ENCODE measurements around the gene POLE.

The POLE gene

DNA sequence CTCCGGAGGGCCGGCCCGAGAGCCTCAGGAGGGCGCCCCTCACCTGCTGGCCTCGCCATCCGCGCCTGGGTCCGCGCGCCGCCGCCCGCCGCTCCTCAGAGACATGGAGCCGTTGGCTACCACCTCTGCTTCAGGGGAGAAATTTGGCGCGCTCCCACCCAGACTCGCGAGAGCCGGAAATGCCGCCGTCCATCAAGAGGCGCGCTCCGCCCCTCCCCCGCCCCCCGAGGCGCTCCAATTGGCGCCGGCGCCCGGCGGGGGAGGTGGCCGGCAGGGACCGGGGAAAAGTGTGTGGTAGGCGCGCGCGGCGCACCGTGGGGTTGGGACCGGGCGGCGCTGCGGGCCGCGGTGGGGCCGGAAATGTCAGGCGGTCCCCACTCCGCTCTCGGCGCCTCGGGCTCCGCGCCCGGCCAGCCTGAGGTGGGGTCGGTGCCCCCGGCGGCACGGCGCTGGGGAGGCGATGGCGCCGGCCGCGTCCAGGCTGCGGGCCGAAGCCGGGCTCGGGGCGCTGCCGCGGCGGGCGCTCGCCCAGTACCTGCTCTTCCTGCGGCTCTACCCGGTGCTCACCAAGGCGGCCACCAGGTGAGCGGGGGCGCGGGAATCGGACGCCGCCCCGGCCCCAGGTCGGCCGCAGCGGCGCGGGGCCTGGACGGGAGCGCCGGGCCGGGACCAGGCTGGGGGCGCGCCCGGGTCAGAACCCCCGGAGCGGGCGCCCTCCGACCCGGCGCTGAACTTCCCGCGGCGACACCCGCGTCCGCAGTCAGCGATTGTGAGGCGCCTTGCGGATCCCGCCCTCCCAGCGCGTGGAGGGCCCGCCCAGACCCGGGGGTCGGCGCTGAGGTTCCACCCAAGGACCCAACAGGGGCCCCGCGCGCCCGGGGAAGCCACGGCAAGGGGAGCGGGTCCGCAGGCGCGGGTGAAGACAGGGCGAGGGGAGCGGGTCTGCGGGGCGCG lies at the start of gene POLE, which contains the start of gene PXMP2:
TSS of gene POLE (minus strand) at position 132 of the 954 bp plus-strand sequence. CDS start at position 105, 27 bp downstream.
TSS of gene PXMP2 (plus strand) at position 377 of the 954 bp plus-strand sequence. CDS start at position 461, 84 bp downstream.
- DNase-seq, result peak; percentile 98

GRCh38 chr12:132736913-132737312 lies 49.8 kb upstream of the POLE start:
- no peak for DNase-seq

DNA sequence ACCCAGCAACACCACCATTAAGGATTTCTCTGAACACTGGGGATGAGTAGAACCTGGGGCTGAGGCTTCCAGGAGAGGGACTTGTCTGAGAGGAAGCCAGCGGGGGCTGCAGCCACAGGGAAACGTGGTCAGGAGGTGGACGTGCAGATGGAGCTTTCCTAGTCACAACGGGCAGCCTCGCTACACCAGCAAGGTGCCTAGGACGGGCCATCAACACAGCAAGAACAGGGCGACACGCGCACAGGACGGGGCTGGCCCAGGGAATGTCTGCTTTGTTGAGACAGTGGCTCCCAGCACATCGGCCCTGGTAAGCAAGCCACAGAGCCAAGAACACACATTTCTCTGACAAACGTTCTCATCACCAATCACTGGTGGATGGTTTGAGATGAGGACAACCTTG lies 49.2 kb upstream of the POLE start:
- DNase-seq, result no peak

DNA sequence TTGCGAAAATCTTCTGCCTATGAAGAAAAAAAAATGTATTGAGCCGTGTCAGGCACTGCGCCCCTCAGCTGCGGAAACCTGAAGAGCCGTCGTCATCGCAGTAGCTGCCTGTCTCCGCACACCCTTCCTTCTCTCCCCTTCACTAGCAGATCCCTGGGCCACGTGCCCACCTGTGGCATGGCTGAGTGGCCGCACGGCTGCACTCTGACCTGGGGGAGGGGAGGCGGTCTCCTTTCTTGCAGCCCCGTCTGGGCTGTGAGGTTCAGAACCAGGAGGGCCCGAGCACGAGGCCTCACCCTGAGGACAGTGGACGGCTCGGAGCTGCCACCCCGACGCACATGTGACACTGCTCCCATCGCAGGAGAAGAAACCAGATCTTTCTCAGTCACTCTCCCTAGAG lies 48.4 kb upstream of the POLE start:
- no peak for DNase-seq

- DNase-seq, result no peak
Observed at GRCh38 chr12:132734206-132734605, 47.1 kb upstream of the POLE start.

DNA sequence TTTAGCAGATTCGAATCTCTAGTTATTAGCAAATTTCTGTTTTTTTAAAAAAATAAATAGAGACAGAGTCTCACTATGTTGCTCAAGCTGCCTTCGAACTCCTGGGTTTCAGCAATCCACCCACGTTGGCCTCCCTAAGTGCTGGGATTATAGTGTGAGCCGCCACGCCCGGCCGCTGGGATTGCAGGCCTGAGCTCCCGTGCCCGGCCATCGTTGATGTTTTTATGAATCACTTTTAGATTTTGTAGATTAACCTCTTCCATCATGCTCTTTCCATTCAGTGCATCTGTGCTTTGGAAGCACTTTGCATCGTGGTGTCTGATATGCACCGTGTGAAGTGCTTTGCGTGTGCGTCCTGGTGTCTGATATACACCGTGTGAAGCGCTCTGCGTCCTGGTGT lies 44.4 kb upstream of the POLE start:
- no peak for DNase-seq

DNA sequence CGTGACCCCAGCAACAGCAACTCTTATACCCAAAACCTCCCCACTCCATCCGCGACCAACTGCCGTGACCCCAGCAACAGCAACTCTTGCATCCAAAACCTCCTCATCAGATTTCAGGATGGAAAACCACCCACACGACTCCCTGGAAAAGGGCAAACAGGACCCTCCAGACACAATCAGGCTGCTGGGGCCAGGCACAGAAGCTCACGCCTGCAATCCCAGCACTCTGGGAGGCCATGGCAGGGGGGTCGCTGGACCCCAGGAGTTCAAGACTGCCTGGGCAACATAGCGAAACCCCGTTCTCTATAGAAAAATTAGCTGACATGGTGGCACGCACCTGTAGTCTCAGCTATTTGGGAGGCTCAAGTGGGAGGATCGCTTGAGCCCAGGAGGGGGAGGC lies 43.2 kb upstream of the POLE start:
- DNase-seq, result no peak

- no peak for DNase-seq
Observed at GRCh38 chr12:132729541-132730320, 42.6 kb upstream of the POLE start.

GRCh38 chr12:132728502-132728901 lies 41.4 kb upstream of the POLE start:
- no peak for DNase-seq

GRCh38 chr12:132727091-132727794 lies 40.1 kb upstream of the POLE start:
- DNase-seq, result no peak

DNA sequence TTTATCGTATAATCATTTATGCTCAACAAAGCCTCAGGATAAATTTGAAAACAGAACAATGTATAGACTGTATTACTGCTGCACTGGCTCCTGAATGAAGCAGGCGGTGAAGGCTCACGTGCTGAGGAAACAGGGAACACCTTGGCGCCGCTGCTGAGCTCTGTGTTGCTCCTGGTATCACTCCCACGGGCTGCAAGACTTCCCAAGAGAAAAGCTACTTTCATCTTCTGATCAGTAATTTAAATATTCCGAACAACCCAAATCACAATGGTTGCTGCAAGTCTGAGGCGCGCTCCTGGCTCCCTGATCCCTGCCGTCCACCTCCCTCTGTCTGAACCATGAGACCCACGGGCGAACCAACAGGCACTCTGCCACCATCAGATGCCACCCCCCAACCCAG lies 39.2 kb upstream of the POLE start:
- no peak for DNase-seq

DNA sequence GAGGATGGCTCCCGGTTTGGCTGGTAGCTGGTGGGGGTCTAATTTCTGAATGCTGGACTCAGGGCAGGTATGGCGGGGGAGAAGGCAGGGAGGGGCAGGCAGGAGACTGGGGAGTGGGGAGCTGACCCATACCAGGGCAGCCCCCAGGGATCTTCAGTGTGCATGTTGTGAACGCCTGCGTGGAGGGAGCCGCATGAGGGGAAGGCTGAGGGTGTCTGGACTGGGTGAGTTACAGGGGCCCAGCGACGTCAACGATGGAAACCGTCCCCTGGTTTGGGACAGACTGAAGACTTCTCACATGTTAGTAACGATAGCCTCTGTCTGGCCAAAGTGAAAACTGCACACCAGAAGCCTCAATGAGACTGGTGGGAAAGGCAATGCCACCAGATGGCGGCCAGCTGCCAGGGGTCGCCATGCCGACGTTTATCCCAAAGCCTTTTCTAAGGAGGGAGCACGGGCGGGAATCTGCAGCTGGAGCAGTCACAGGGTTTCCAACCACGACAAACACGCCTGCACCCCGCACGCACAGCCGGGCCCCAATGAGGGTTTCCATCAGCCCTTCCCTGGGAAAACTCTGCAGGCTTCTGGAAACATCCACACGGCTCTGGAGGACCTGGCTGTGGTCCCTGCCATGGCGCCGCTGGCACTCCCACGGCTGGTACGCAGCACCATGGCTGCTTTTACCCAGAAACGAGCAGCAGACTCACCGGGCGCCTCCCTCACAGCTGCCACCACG lies 37.5 kb upstream of the POLE start:
- DNase-seq, result no peak

DNA sequence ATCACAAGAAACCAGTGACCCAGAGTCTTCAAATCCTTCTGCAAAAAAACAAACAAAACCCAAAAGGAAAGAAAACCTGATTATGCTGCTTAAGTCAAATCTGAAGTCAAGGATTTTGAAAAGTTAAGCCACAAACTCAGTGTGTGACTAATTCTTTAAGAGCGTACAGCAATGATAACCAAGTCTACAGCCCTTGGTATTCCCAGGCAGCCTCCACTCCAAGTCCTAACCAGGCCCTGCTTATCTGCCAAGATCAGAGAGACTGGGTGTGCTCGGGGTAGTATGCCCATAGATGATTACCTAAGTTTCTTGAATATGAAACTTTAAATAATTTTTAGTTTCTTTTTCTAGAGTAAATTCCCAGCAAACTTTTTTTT lies 36.6 kb upstream of the POLE start:
- no peak for DNase-seq

GRCh38 chr12:132723015-132723763 lies 36.0 kb upstream of the POLE start:
- DNase-seq, result no peak

GRCh38 chr12:132720606-132721345 lies 33.6 kb upstream of the POLE start:
- DNase-seq, result no peak

DNA sequence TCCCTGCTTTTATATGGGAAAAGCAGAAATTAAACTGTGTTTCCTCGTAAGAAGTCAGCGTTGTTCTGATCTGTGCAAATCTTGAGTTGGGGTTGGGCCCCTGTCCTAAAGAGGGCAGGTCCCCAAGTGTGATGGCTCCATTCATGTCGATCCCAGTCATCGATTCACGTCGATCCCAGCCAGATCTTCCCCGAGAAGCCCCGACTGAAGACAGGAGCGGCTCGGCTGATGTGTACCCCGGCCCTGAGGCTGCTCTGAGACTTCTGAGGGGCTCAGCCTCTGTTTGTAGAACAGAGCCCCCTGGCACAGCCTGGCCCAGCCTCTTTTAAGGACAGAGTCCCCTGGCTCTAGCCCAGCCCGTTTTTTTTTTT lies 32.8 kb upstream of the POLE start:
- DNase-seq, result no peak

- no peak for DNase-seq
Observed at GRCh38 chr12:132719141-132719953, 32.2 kb upstream of the POLE start.

DNA sequence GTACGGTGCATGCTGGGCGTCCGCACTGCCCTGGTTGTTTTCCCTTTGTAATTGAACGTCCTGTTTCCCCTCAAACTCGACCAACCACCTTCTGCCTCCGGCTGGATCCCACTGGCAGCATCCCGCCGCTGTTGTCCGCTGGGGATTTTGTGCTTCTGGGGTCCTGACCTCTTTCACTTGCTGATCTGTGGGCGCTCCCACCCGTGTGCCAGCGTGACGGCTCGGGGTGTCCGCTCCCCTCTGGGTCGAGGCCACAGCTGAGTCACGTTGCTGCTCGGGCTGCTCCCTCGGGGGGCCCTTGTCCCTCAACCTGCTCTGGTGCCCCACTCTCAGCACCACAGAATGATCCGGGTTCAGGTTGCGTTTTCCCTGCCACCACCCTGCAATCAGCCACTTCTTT lies 31.5 kb upstream of the POLE start:
- DNase-seq, result no peak

- DNase-seq, result no peak
Observed at GRCh38 chr12:132717531-132718387, 30.6 kb upstream of the POLE start.
